Body of pancreas (tissue), 4 donors: ENCODE measurements around the gene MXRA5. TPM values are rescaled to one million over a fixed set of nuclear protein-coding genes. Genes with fewer than 3 reads are reported as not detected.
"Not testable (repeated sequence)": the region's sequence is repeated elsewhere in the genome, so short reads cannot be mapped to it uniquely, and the experiment has no call there.

ENCODE experiments used
- ATAC-seq: fragments of 150-250 bp; one replicate; pipeline ENCODE4 v1.9.1; 2016
- DNase-seq, 4 donors: peaks; one replicate each; pipeline ENCODE4 v3.0.0-alpha.2; 2019
- H3K27ac ChIP-seq, 4 donors: fragments of 200-600 bp; sonication (generic); 1 replicate in 3 of 4; 2 replicates in 1 of 4; pipeline versions ENCODE4 v1.5.1 to v1.6.1; 2016 to 2019; ENCODE audit warnings: mild to moderate bottlenecking in 1 of 4, mixed read lengths in 1 of 4, moderate library complexity in 1 of 4
- H3K27me3 ChIP-seq, 2 donors: fragments of 200-600 bp; sonication (generic); one replicate each; pipeline ENCODE4 v1.6.0; 2016; ENCODE audit warnings: mild to moderate bottlenecking in 1 of 2
- H3K36me3 ChIP-seq, 2 donors: fragments of 200-600 bp; sonication (generic); replicated peaks in 1 of 2; 2 replicates each; pipeline ENCODE4 v1.5.1; 2016; ENCODE audit warnings: low read depth in 2 of 2; ENCODE audit not compliant: insufficient read depth in 1 of 2
- H3K4me1 ChIP-seq: fragments of 200-600 bp; sonication (generic); one replicate; pipeline ENCODE4 v1.6.0; 2016
- H3K4me3 ChIP-seq, 2 donors: fragments of 200-600 bp; sonication (generic); 1 replicate in 1 of 2; 2 replicates in 1 of 2; pipeline ENCODE4 v1.5.1; 2016 to 2019
- H3K9me3 ChIP-seq, 3 donors: fragments of 200-600 bp; sonication (generic); 1 replicate in 2 of 3; 2 replicates in 1 of 3; pipeline ENCODE4 v1.5.1; 2016
- POLR2A ChIP-seq, 3 donors: fragments of 450-650 bp; IDR thresholded peaks; one replicate each; pipeline ENCODE4 v1.6.1; 2016; ENCODE audit warnings: antibody characterized with exemption in 3 of 3, mild to moderate bottlenecking in 2 of 3
- WGBS, 2 donors: methylation state at CpG; one replicate each; pipeline ENCODE4 v1.1.5; 2017; 5-methylcytosine and 5-hydroxymethylcytosine counted together
- intact Hi-C: fragments of 100-400 bp; cut with DNase I; formaldehyde crosslinking; loops from one replicate; pipeline ENCODE4 v1.15.1; 2023
- total RNA-seq, 2 donors: library from RNA; depleted of rRNA; stranded (reverse); fragments of >200 nt; gene quantifications; one replicate each; pipeline ENCODE4 v1.1.0, GENCODE V29; 2016
- TF ChIP-seq, protein P1 (sequence below), 7 experiments: fragments of 450-650 bp in 4 of 7; fragments of 200-600 bp in 3 of 7; sonication (generic) in 3 of 7; IDR thresholded peaks; one replicate each; pipeline ENCODE4 v1.5.1; 2016 to 2019; ENCODE audit warnings: antibody characterized with exemption in 7 of 7

MXRA5 gene
- total RNA-seq, 2 donors from 2014 or later, result 1.6 to 3.3 TPM

DNA sequence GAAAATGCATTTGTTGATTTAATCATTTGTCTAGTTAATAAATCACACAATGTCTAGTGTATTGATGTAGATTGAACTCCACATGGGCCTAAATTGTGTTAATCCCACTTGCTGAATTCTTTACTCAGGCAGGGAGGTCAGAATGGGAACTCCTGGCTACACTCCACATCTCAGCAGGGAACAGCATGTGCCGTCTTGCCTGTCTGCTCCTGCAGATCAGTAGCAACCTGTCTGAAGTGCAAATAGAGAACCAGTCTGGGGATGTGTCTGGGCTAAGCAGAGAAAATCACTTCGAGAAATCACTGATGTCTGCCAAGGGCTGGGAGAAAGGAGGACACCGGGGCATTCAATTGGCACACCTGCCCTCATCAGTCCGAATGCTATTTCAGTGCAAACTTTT is 16.5 kb upstream of the MXRA5 start:
- Histone ChIP-seq H3K4me1 (no peaks in the 10 kb centered on the region), H3K9me3 (no peaks in the 10 kb centered on the region), H3K4me3 (no peak overlapping the region), H3K27ac (no peak overlapping the region), H3K27me3 (no peaks in the 10 kb centered on the region), H3K36me3 (no peaks in the 10 kb centered on the region)
- DNase-seq (no peak), ATAC-seq (no peak)
- intact Hi-C loops, result no loop called here
- 70 to 88% methylated on average over 4 of the region's 4 CpGs for WGBS, 2 donors
- TF ChIP-seq, protein P1, sequence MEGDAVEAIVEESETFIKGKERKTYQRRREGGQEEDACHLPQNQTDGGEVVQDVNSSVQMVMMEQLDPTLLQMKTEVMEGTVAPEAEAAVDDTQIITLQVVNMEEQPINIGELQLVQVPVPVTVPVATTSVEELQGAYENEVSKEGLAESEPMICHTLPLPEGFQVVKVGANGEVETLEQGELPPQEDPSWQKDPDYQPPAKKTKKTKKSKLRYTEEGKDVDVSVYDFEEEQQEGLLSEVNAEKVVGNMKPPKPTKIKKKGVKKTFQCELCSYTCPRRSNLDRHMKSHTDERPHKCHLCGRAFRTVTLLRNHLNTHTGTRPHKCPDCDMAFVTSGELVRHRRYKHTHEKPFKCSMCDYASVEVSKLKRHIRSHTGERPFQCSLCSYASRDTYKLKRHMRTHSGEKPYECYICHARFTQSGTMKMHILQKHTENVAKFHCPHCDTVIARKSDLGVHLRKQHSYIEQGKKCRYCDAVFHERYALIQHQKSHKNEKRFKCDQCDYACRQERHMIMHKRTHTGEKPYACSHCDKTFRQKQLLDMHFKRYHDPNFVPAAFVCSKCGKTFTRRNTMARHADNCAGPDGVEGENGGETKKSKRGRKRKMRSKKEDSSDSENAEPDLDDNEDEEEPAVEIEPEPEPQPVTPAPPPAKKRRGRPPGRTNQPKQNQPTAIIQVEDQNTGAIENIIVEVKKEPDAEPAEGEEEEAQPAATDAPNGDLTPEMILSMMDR (IDR thresholded peaks at IDR 0.05), result no peak
- TF ChIP-seq POLR2A (IDR thresholded peaks at IDR 0.05), result no peak

DNA sequence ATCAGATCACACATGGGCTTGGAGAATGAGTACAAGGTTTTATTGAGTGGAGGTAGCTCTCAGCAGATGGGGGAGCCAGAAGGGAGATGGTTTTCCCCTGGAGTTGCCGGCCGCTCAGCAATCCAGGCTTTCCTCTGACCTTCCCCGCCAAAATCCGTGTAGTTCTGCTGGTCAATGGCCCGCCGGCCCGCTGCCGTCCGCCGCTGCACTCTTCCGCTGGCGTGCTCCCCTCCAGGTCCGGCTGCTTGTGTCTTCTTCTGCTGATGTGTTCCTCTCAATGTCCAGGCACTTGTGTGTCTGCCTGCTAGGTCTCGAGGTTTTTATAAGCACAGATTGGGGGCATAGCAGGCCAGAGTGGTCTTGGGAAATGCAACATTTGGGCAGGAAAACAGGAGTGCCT is 14.4 kb upstream of the MXRA5 start:
- TF ChIP-seq, protein P1 (IDR thresholded peaks at IDR 0.05), result no peak
- no peak for TF ChIP-seq POLR2A (IDR thresholded peaks at IDR 0.05)
- no peak for DNase-seq
- WGBS, 2 donors, result 84% methylated on average over 14 of the region's 14 CpGs; no CpG with 5 or more reads in 1 of the 2 donors
- H3K27me3 ChIP-seq, result no peaks in the 10 kb centered on the region
- no peak for ATAC-seq
- no peaks in the 10 kb centered on the region for H3K4me1 ChIP-seq
- no peak overlapping the region for H3K27ac ChIP-seq
- no peaks in the 10 kb centered on the region for H3K9me3 ChIP-seq
- H3K4me3 ChIP-seq, result no peak overlapping the region
- intact Hi-C loops, result no loop called here
- H3K36me3 ChIP-seq, result no peaks in the 10 kb centered on the region

DNA sequence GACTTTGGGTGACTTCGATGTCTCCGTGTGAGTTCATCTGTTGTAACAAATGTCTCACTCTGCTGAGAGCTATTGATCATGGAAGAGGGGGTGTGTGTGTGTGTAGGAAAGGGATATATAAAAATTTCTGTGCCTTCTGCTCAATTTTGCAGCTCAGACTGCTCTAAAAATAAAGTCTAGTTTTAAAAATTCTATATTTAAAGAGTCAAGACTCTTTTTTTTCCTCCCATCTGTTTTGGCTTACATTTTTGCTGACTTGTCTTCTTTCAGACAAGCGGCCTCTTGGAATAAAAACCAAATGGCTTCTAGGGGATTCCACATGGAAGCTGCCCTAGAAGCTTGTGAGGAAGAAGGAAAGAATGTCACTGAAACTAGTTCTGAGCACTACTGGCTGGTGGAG is 6.3 kb upstream of the MXRA5 start:
- H3K4me1 ChIP-seq, H3K27me3 ChIP-seq, intact Hi-C loops, ATAC-seq, H3K27ac ChIP-seq, H3K36me3 ChIP-seq, DNase-seq, H3K4me3 ChIP-seq, H3K9me3 ChIP-seq: not testable (repeated sequence)
- 88 to 91% methylated on average over 3 of the region's 3 CpGs for WGBS, 2 donors

DNA sequence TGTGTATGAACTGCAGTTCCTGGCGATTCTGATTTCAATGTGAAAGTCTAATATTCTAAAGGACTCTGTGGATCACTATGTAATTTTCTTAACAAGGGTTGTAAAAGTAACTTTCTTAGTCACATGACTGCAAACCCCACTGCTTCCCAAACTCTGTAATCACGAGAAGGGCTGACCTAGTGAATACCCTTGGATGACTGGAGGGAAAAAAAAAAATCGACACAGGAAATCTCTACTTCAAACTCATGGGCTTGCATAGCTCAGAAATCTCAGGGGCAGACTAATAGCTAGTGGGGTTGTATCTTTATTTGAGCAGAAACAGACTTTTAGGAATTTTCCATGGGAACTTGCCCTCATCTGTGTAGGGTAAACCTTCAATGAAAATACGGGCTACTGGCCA is 4.8 kb upstream of the MXRA5 start:
- Histone ChIP-seq H3K36me3 (no peaks in the 10 kb centered on the region), H3K4me3 (no peak overlapping the region), H3K9me3 (no peaks in the 10 kb centered on the region), H3K27me3 (no peaks in the 10 kb centered on the region), H3K27ac (no peak overlapping the region), H3K4me1 (no peaks in the 10 kb centered on the region)
- TF ChIP-seq, protein P1 (IDR thresholded peaks at IDR 0.05), result no peak
- TF ChIP-seq POLR2A (IDR thresholded peaks at IDR 0.05), result no peak
- 58 to 65% methylated on average over 4 of the region's 4 CpGs for WGBS, 2 donors
- ATAC-seq, result no peak
- intact Hi-C loops, result no loop called here
- DNase-seq, result no peak

DNA sequence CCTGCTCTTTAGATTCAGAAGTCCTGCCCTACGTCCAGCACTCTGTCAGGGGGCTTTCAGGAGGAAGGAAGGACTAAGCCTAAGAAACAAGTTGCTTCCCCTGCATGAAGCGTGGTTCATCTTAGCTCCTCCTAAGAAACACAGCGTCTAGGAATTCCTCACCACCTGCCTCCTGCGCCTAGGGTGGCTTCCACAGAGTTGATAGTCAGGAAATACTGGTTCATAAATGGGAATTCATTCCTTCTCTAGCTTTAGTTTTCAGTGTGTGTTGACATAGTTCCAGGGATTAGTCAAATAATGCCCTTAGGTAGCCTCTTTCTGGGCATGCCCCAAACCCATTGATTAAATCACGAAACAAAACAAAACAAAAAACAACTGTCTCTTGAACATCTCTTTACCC is 1.7 kb upstream of the MXRA5 start:
- H3K4me3 ChIP-seq, result no peak overlapping the region
- no peak overlapping the region for H3K27ac ChIP-seq
- no peaks in the 10 kb centered on the region for H3K4me1 ChIP-seq
- H3K36me3 ChIP-seq, result no peaks in the 10 kb centered on the region
- WGBS, 2 donors, result 88 to 92% methylated on average over 5 of the region's 5 CpGs
- ATAC-seq (no peak), DNase-seq (no peak)
- no peaks in the 10 kb centered on the region for H3K9me3 ChIP-seq
- H3K27me3 ChIP-seq, result no peaks in the 10 kb centered on the region
- intact Hi-C loops, result no loop called here
- TF ChIP-seq POLR2A (IDR thresholded peaks at IDR 0.05), result no peak
- TF ChIP-seq, protein P1 (IDR thresholded peaks at IDR 0.05), result no peak
